HCT116 (cell line): ENCODE results near the gene MTREX. TPM values are rescaled to one million over a fixed set of nuclear protein-coding genes. Genes with fewer than 3 reads are reported as not detected.

Experiments
- ATAC-seq: fragments of 200-7000 bp; cut with Tn5 transposase; 2 replicates; pipeline ENCODE4 v1.9.1; 2020; ENCODE audit warnings: mild to moderate bottlenecking, moderate library complexity
- BruUV-seq: library from RNA; stranded (reverse); fragments of 400-500 nt; replicated peaks from 2 replicates; lab custom pipeline; 2021; lab: Mats Ljungman, UMichigan
- CTCF ChIA-PET: fragments of 300-600 bp; sonication (Branson Sonifier 250); formaldehyde crosslinking; loops from one replicate; lab custom pipeline; 2021; ENCODE audit warnings: antibody characterized with exemption; lab: Charles Lee
- POLR2A ChIA-PET: fragments of 300-600, 350-600 bp; sonication (Branson Sonifier 250); formaldehyde crosslinking; loops from one replicate; lab custom pipeline; 2021; ENCODE audit warnings: antibody characterized with exemption; lab: Charles Lee
- RAD21 ChIA-PET, 2 experiments: fragments of 300-600 bp; sonication (Branson Sonifier 250); formaldehyde crosslinking; loops; one replicate each; lab custom pipeline; 2023; ENCODE audit warnings: low total read pairs in 2 of 2; ENCODE audit not compliant: uncharacterized antibody in 2 of 2, unreplicated experiment in 2 of 2, low non-redundant PET in 1 of 2; lab: Charles Lee
- DNase-seq: peaks from one replicate; pipeline ENCODE4 v3.0.0-alpha.2; 2010; ENCODE audit warnings: low read depth, low spot score
- H2AFZ ChIP-seq: fragments of 200-600 bp; shearing (Covaris generic), sonication (generic); 2 replicates; pipeline ENCODE4 v1.6.1; 2017; ENCODE audit warnings: low read depth, mixed run types, mixed read lengths, antibody characterized with exemption, low read length; ENCODE audit not compliant: poor library complexity, severe bottlenecking
- H3K27ac ChIP-seq: 2 replicates; pipeline ENCODE4 v1.5.1; 2012; ENCODE audit warnings: low read depth, low read length
- H3K27me3 ChIP-seq: fragments of 200-600 bp; sonication (generic); 2 replicates; pipeline ENCODE4 v1.6.1; 2016; ENCODE audit warnings: mixed run types, low read length, mixed read lengths; ENCODE audit not compliant: insufficient read depth
- H3K36me3 ChIP-seq, 2 experiments: fragments of 200-500 bp in 1 of 2; fragments of 200-600 bp in 1 of 2; sonication (Bioruptor generic) in 1 of 2; sonication (generic) in 1 of 2; 2 replicates each; pipeline versions ENCODE4 v1.5.1 to v1.6.1; 2014 to 2016; ENCODE audit warnings: low read length in 2 of 2, inconsistent platforms in 1 of 2, mixed read lengths in 1 of 2, mixed run types in 1 of 2; ENCODE audit not compliant: insufficient read depth in 2 of 2, control insufficient read depth in 1 of 2
- H3K4me1 ChIP-seq, 2 experiments: fragments of 200-600 bp in 1 of 2; sonication (generic) in 1 of 2; 2 replicates each; pipeline versions ENCODE4 v1.5.1 to v1.6.1; 2012 to 2017; ENCODE audit warnings: low read length in 2 of 2, inconsistent platforms in 1 of 2, mild to moderate bottlenecking in 1 of 2, mixed read lengths in 1 of 2, mixed run types in 1 of 2, moderate library complexity in 1 of 2; ENCODE audit not compliant: insufficient read depth in 2 of 2, control insufficient read depth in 1 of 2
- H3K4me2 ChIP-seq: fragments of 200-600 bp; sonication (generic); 2 replicates; pipeline ENCODE4 v1.6.1; 2017; ENCODE audit warnings: mixed run types, low read length, mixed read lengths
- H3K4me3 ChIP-seq, 2 experiments: fragments of 200-600 bp in 1 of 2; sonication (generic) in 1 of 2; replicated peaks in 1 of 2; 2 replicates each; pipeline ENCODE4 v1.5.1; 2011 to 2016; ENCODE audit warnings: low read length in 2 of 2, control low read depth in 1 of 2, low read depth in 1 of 2, mild to moderate bottlenecking in 1 of 2, mixed read lengths in 1 of 2, mixed run types in 1 of 2
- H3K79me2 ChIP-seq: fragments of 200-600 bp; sonication (generic); 2 replicates; pipeline ENCODE4 v1.6.1; 2017; ENCODE audit warnings: mild to moderate bottlenecking, mixed run types, low read length, moderate library complexity, mixed read lengths; ENCODE audit not compliant: insufficient read depth
- H3K9ac ChIP-seq: fragments of 200-600 bp; sonication (generic); 2 replicates; pipeline ENCODE4 v1.6.1; 2016; ENCODE audit warnings: low read length, mixed read lengths
- H3K9me2 ChIP-seq: fragments of 200-600 bp; sonication (generic), shearing (Covaris generic); 2 replicates; pipeline ENCODE4 v1.6.1; 2017; ENCODE audit warnings: mixed run types, mild to moderate bottlenecking, moderate library complexity; ENCODE audit not compliant: insufficient read depth
- H3K9me3 ChIP-seq, 2 experiments: fragments of 200-500 bp in 1 of 2; fragments of 200-600 bp in 1 of 2; sonication (Bioruptor generic) in 1 of 2; sonication (generic) in 1 of 2; 2 replicates each; pipeline ENCODE4 v1.6.1; 2014 to 2017; ENCODE audit warnings: low read length in 2 of 2, mixed read lengths in 2 of 2, inconsistent platforms in 1 of 2, low read depth in 1 of 2, mild to moderate bottlenecking in 1 of 2, mixed run types in 1 of 2, moderate library complexity in 1 of 2; ENCODE audit not compliant: control insufficient read depth in 1 of 2, insufficient read depth in 1 of 2
- H4K20me1 ChIP-seq: fragments of 200-600 bp; sonication (generic), shearing (Covaris generic); 2 replicates; pipeline ENCODE4 v1.6.1; 2017; ENCODE audit warnings: mixed run types, mild to moderate bottlenecking, moderate library complexity; ENCODE audit not compliant: insufficient read depth
- CEBPB ChIP-seq: IDR thresholded peaks from 2 replicates; pipeline ENCODE4 v1.6.1; 2012; ENCODE audit warnings: low read depth
- CTCF ChIP-seq, 3 experiments: fragments of 200-600 bp in 1 of 3; sonication (generic) in 1 of 3; IDR thresholded peaks in 2 of 3; conservative IDR thresholded peaks in 1 of 3; 2 replicates each; pipeline ENCODE4 v1.5.1; 2012 to 2017; ENCODE audit warnings: low read depth in 2 of 3, low read length in 2 of 3, antibody characterized with exemption in 1 of 3, borderline replicate concordance in 1 of 3, control low read depth in 1 of 3, mild to moderate bottlenecking in 1 of 3, mixed read lengths in 1 of 3, mixed run types in 1 of 3, moderate library complexity in 1 of 3; ENCODE audit not compliant: insufficient read depth in 1 of 3
- ELF1 ChIP-seq: IDR thresholded peaks from 2 replicates; pipeline ENCODE4 v1.6.1; 2012; ENCODE audit warnings: low read depth, borderline replicate concordance
- FOSL1 ChIP-seq: IDR thresholded peaks from 2 replicates; pipeline ENCODE4 v1.6.1; 2012; ENCODE audit warnings: low read depth
- MAX ChIP-seq: IDR thresholded peaks from 2 replicates; pipeline ENCODE4 v1.6.1; 2012
- SP1 ChIP-seq: IDR thresholded peaks from 2 replicates; pipeline ENCODE4 v1.6.1; 2012; ENCODE audit warnings: low read depth
- TCF7L2 ChIP-seq: IDR thresholded peaks from 2 replicates; pipeline ENCODE4 v1.7.0; 2011; ENCODE audit warnings: borderline replicate concordance, inconsistent platforms; ENCODE audit not compliant: insufficient read depth, insufficient read length; ENCODE audit errors: extremely low read depth
- ZFX ChIP-seq: fragments of 450-650 bp; IDR thresholded peaks from 2 replicates; pipeline ENCODE4 v1.6.1; 2017
- intact Hi-C: fragments of 100-400 bp; cut with micrococcal nuclease; formaldehyde crosslinking; loops from 2 replicates; pipeline ENCODE4 v1.10.0; 2022
- total RNA-seq: library from RNA; stranded (reverse); gene quantifications from one replicate; pipeline ENCODE4 v1.2.1, GENCODE V29; 2021; ENCODE audit not compliant: unreplicated experiment
- TF ChIP-seq, protein P1 (sequence below): IDR thresholded peaks from 2 replicates; pipeline ENCODE4 v1.6.1; 2011; ENCODE audit warnings: mild to moderate bottlenecking, low read length, moderate library complexity; ENCODE audit not compliant: insufficient replicate concordance; ENCODE audit errors: extremely low read depth

MTREX gene
- total RNA-seq, 1 experiment from 2014 or later = 101 TPM

DNA sequence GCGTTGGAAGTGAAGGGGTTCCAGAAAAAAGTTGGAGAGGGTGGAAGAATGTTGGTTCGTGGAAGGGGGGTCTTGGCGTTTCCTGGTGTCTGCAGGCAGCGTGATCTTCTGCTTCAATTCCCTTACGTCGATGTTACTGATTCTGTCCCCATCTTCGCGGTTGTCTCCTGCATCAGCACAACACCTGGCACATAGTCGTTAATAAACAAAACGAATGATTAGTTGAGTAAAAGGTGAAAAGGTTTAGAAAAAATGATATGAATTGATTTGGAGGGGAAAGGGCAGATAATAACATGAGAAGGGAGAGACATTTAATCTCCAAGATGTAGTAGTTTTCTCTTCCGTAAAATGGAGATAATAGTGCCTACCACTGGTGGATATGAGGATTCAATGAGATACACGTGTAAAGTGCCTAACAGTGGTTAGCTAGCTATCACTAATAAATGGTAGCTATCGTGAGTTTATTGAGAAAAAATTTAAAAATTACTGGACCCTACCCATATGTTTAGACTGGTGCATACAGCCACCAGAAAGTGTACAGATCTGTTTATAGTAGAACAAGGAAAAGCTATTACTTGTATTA is 556 bp downstream of the MTREX start (continued):
- TF ChIP-seq CTCF (IDR thresholded peaks at IDR 0.05 in 2 of 3, conservative IDR thresholded peaks at IDR 0.05 in 1 of 3; ENCODE audit: borderline replicate concordance in 1 of 3, insufficient read depth in 1 of 3, low read depth in 2 of 3, low read length in 2 of 3) (peak in 1 of 3 experiments; percentile 17; a peak in 1 of 6 replicates), FOSL1 (no peak), ZFX (no peak), CEBPB (no peak), SP1 (no peak)

DNA sequence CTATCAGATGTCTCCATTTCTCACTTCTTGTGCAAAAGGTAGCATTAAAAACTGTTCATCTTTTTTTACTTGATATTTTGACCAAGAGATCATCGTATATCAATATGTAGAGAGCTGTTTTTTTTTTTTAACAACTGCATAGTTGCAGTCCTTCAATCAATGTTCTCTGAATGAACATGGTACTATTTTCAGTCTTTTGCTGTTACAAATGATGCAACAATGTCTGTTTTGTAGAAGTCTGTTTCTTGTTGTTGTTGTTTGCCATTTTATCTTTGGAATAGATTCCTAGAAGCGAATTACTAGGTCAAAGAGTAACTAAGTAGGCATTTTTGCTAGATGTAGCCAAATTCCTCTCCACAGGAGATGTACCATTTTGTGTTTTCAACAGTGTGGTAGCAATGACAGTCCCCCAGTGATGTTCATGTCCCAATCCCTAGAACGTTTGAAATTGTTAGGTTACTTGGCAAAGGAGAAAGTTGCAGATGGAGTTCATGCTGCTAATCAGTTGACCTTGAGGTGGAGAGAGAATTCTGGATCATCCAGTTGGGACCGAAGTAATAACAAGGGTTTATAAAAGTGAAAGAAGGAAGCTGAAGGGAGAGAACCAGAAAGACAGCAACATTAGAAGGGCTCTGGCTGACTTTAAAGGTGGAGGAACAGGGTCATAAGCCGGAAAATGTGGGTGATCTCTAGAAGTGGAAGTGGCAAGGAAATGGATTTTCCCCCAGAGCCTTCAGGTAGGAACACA is 6.3 kb downstream of the MTREX start:
- H3K4me3 ChIP-seq = no peak overlapping the region
- peaks cover 100% of the 10 kb centered on the region for H3K79me2 ChIP-seq
- no peaks in the 10 kb centered on the region for H3K9me2 ChIP-seq
- peaks cover 0 to 6% of the 10 kb centered on the region in 2 experiments; a peak in 2 of 4 replicates for H3K36me3 ChIP-seq
- no peak for DNase-seq
- POLR2A ChIA-PET = no interaction called here
- no peak overlapping the region for H3K4me2 ChIP-seq
- intact Hi-C loops = no loop called here
- RAD21 ChIA-PET = no interaction called here
- CTCF ChIA-PET = no interaction called here
- no peaks in the 10 kb centered on the region for H3K9me3 ChIP-seq
- TF ChIP-seq MAX = no peak
- TF ChIP-seq, protein P1, sequence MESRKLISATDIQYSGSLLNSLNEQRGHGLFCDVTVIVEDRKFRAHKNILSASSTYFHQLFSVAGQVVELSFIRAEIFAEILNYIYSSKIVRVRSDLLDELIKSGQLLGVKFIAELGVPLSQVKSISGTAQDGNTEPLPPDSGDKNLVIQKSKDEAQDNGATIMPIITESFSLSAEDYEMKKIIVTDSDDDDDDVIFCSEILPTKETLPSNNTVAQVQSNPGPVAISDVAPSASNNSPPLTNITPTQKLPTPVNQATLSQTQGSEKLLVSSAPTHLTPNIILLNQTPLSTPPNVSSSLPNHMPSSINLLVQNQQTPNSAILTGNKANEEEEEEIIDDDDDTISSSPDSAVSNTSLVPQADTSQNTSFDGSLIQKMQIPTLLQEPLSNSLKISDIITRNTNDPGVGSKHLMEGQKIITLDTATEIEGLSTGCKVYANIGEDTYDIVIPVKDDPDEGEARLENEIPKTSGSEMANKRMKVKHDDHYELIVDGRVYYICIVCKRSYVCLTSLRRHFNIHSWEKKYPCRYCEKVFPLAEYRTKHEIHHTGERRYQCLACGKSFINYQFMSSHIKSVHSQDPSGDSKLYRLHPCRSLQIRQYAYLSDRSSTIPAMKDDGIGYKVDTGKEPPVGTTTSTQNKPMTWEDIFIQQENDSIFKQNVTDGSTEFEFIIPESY = no peak
- no peak for TF ChIP-seq ELF1
- no peak for TF ChIP-seq TCF7L2
- TF ChIP-seq, all 23 proteins: peak for 0
- H3K9ac ChIP-seq = no peak overlapping the region
- no TSS peak for BruUV-seq
- no peak for ATAC-seq
- no peak overlapping the region for H3K27ac ChIP-seq
- no peak overlapping the region for H2AFZ ChIP-seq
- H3K4me1 ChIP-seq = peaks cover 9 to 11% of the 10 kb centered on the region in 2 experiments; a peak in 3 of 4 replicates
- no peaks in the 10 kb centered on the region for H3K27me3 ChIP-seq
- H4K20me1 ChIP-seq = peaks cover 32% of the 10 kb centered on the region; the same call in 1 of the 2 replicates
